B cell (primary cell): Measurements from ENCODE around the gene CA14. TPM values are rescaled to one million over a fixed set of nuclear protein-coding genes. Genes with fewer than 3 reads are reported as not detected.
A peak's percentile ranks its signal among the peaks of the same experiment; 100 is the strongest.

Experiments used
- ATAC-seq: fragments of 200-7000 bp; cut with Tn5 transposase; one replicate; pipeline ENCODE4 v1.10.0; 2021; ENCODE audit warnings: low read depth, mild to moderate bottlenecking, moderate number of reproducible peaks, moderate library complexity
- CTCF ChIA-PET: fragments of 350-600 bp; sonication (Branson Sonifier 250); formaldehyde crosslinking; loops from one replicate; lab custom pipeline; 2021; ENCODE audit warnings: antibody characterized with exemption, inconsistent platforms; lab: Charles Lee
- POLR2A ChIA-PET: fragments of 350-600 bp; sonication (Branson Sonifier 250); formaldehyde crosslinking; loops from one replicate; lab custom pipeline; 2021; ENCODE audit warnings: antibody characterized with exemption; lab: Charles Lee
- DNase-seq: peaks from one replicate; pipeline ENCODE4 v3.0.0; 2013
- H2AFZ ChIP-seq: 2 replicates; pipeline ENCODE4 v1.6.1; 2012; ENCODE audit warnings: mild to moderate bottlenecking, low read depth, low read length; ENCODE audit not compliant: insufficient read depth, poor library complexity, severe bottlenecking
- H3K27ac ChIP-seq, 2 donors: 1 replicate in 1 of 2; 2 replicates in 1 of 2; pipeline ENCODE4 v1.5.1; 2012 to 2013; ENCODE audit warnings: low read length in 2 of 2, mild to moderate bottlenecking in 2 of 2, moderate library complexity in 1 of 2
- H3K27me3 ChIP-seq, 4 experiments: fragments of 200-600 bp in 1 of 4; sonication (generic) in 1 of 4; replicated peaks in 1 of 4; 1 replicate in 2 of 4; 2 replicates in 2 of 4; pipeline versions ENCODE4 v1.6.1 to v1.7.0; 2013 to 2016; ENCODE audit warnings: low read length in 3 of 4, mild to moderate bottlenecking in 2 of 4, mixed read lengths in 1 of 4, moderate library complexity in 1 of 4; ENCODE audit not compliant: insufficient read depth in 4 of 4, control insufficient read depth in 3 of 4; ENCODE audit errors: control extremely low read depth in 1 of 4
- H3K36me3 ChIP-seq, 2 experiments: replicated peaks in 1 of 2; 1 replicate in 1 of 2; 2 replicates in 1 of 2; pipeline versions ENCODE4 v1.6.1 to v1.7.1; 2013; ENCODE audit warnings: low read length in 1 of 2; ENCODE audit not compliant: insufficient read depth in 2 of 2, control insufficient read depth in 1 of 2; ENCODE audit errors: control extremely low read depth in 1 of 2, extremely low read depth in 1 of 2
- H3K4me1 ChIP-seq, 2 donors: fragments of 200-600 bp in 1 of 2; sonication (generic) in 1 of 2; 1 replicate in 1 of 2; 2 replicates in 1 of 2; pipeline versions ENCODE4 v1.5.1 to v1.6.1; 2013 to 2017; ENCODE audit warnings: low read length in 2 of 2; ENCODE audit not compliant: control insufficient read depth in 2 of 2, insufficient read depth in 2 of 2
- H3K4me2 ChIP-seq: replicated peaks from 2 replicates; pipeline ENCODE3; 2012; ENCODE audit warnings: mild to moderate bottlenecking, low read depth, low read length; ENCODE audit not compliant: poor library complexity, severe bottlenecking
- H3K4me3 ChIP-seq, 5 experiments: fragments of 200-600 bp in 1 of 5; sonication (generic) in 1 of 5; 1 replicate in 3 of 5; 2 replicates in 2 of 5; pipeline versions ENCODE4 v1.5.1 to v1.7.0; 2011 to 2016; ENCODE audit warnings: low read length in 4 of 5, mild to moderate bottlenecking in 4 of 5, low read depth in 2 of 5, control low read depth in 1 of 5, moderate library complexity in 1 of 5; ENCODE audit not compliant: insufficient read depth in 1 of 5; ENCODE audit errors: control extremely low read depth in 1 of 5, extremely low read depth in 1 of 5
- H3K79me2 ChIP-seq: fragments of 200-600 bp; sonication (generic); one replicate; pipeline ENCODE4 v1.6.0; 2016; ENCODE audit warnings: low read length; ENCODE audit not compliant: control insufficient read depth, insufficient read depth
- H3K9ac ChIP-seq: fragments of 200-600 bp; sonication (generic); 2 replicates; pipeline ENCODE4 v1.6.1; 2017; ENCODE audit warnings: mild to moderate bottlenecking, low read length, moderate library complexity
- H3K9me3 ChIP-seq, 3 donors: one replicate each; pipeline versions ENCODE4 v1.6.1 to v1.7.1; 2013; ENCODE audit warnings: low read length in 2 of 3; ENCODE audit not compliant: control insufficient read depth in 2 of 3, insufficient read depth in 1 of 3; ENCODE audit errors: control extremely low read depth in 1 of 3
- H4K20me1 ChIP-seq: 2 replicates; pipeline ENCODE4 v1.6.0; 2012; ENCODE audit warnings: mild to moderate bottlenecking, low read length; ENCODE audit not compliant: insufficient read depth, control insufficient read depth, poor library complexity, severe bottlenecking
- H3K27ac Mint-ChIP-seq: one replicate; pipeline ENCODE4 v1.8.0; 2021; ENCODE audit warnings: mixed read lengths
- H3K27me3 Mint-ChIP-seq: one replicate; pipeline ENCODE4 v1.8.0; 2021; ENCODE audit warnings: mixed read lengths
- H3K4me1 Mint-ChIP-seq: one replicate; pipeline ENCODE4 v1.8.0; 2021; ENCODE audit warnings: mixed read lengths
- H3K4me3 Mint-ChIP-seq: one replicate; pipeline ENCODE4 v1.8.0; 2021; ENCODE audit warnings: mixed read lengths
- H3K9me3 Mint-ChIP-seq: one replicate; pipeline ENCODE4 v1.8.0; 2022; ENCODE audit warnings: mixed read lengths; ENCODE audit not compliant: insufficient read depth
- CTCF ChIP-seq: fragments of 200-600 bp; IDR thresholded peaks from one replicate; pipeline ENCODE4 v1.8.0; 2022; ENCODE audit warnings: antibody characterized with exemption, mild to moderate bottlenecking
- EZH2 ChIP-seq: IDR thresholded peaks from 2 replicates; pipeline ENCODE4 v1.6.1; 2012; ENCODE audit warnings: borderline replicate concordance, low read depth, mild to moderate bottlenecking, moderate library complexity, low read length; ENCODE audit not compliant: insufficient read depth, poor library complexity, severe bottlenecking
- WGBS: methylation state at CpG from one replicate; pipeline ENCODE4 v1.1.5; 2013; ENCODE audit warnings: missing lambda C conversion rate; ENCODE audit not compliant: insufficient coverage; 5-methylcytosine and 5-hydroxymethylcytosine counted together
- intact Hi-C: fragments of 100-400 bp; cut with micrococcal nuclease; formaldehyde crosslinking; loops from one replicate; pipeline ENCODE4 v1.10.0; 2022
- polyA plus RNA-seq: library from polyadenylated mRNA; depleted of rRNA; stranded (reverse); fragments of >200 nt; gene quantifications from 2 replicates; pipeline ENCODE4 v1.2.3, GENCODE V29; 2012
- total RNA-seq, 2 donors: library from RNA; stranded (reverse); fragments of 120-200 nt in 1 of 2; gene quantifications; 1 replicate in 1 of 2; 2 replicates in 1 of 2; pipeline versions ENCODE4 v1.2.3 to v1.2.4, GENCODE V29; 2013 to 2022

CA14 gene
- total and polyA plus RNA-seq, 2 donors (not counting 1 experiment from before 2014, with no cell fraction given): not detected

- peak overlapping the region; percentile 97 to 98 for H3K27ac ChIP-seq
- Mint-ChIP-seq H3K27me3 (no peaks in the 10 kb centered on the region), H3K9me3 (no peaks in the 10 kb centered on the region), H3K27ac (no peak overlapping the region), H3K4me1 (peaks cover 16% of the 10 kb centered on the region), H3K4me3 (no peak overlapping the region)
- H2AFZ ChIP-seq: peak overlapping the region; percentile 70
- CTCF ChIA-PET: interaction anchor here (1.2 to 2.2 kb wide), 7 partner anchors 10 to 309 kb away, joined by 3 to 10 read pairs (median 6); no protein-coding TSS in a partner anchor
- no peaks in the 10 kb centered on the region for H4K20me1 ChIP-seq
- peak overlapping the region; percentile 93 for H3K4me2 ChIP-seq
- peaks cover 27% of the 10 kb centered on the region for H3K79me2 ChIP-seq
- no peaks in the 10 kb centered on the region for H3K27me3 ChIP-seq
- no peak for TF ChIP-seq CTCF
- TF ChIP-seq EZH2: no peak
- ATAC-seq: peak; percentile 46
- intact Hi-C loops: loop anchor here (1.0 to 5.0 kb wide), 3 partner anchors 47 to 346 kb away; partner anchors contain the start of gene CIART
- peak overlapping the region; percentile 73 to 94 (median 85) for H3K4me3 ChIP-seq
- WGBS: under 1% methylated on average over 78 of the region's 78 CpGs
- H3K9me3 ChIP-seq: no peaks in the 10 kb centered on the region
- POLR2A ChIA-PET: interaction anchor here (0.7 to 2.5 kb wide), 7 partner anchors 19 to 161 kb away, joined by 3 to 19 read pairs (median 5); partner anchors contain the start of genes APH1A and RPRD2
- H3K36me3 ChIP-seq: peaks cover 0 to 4% of the 10 kb centered on the region in 2 experiments
- DNase-seq: peak; percentile 93
- peak overlapping the region; percentile 90 for H3K9ac ChIP-seq
- H3K4me1 ChIP-seq: peaks cover 23% of the 10 kb centered on the region in 2 donors
These were observed 22.8 kb upstream of the CA14 start for GRCh38 chr1:150234566-150235293.
